GM18867 (cell line): ENCODE measurements around the gene PKNOX2.
A peak's percentile ranks its signal among the peaks of the same experiment; 100 is the strongest.

Source experiments
- ATAC-seq: cut with Tn5 transposase; IDR thresholded peaks from one replicate; pipeline ENCODE4 v1.9.1; 2021; ENCODE audit warnings: mild to moderate bottlenecking, moderate library complexity; ENCODE audit not compliant: unreplicated experiment

Gene PKNOX2

DNA sequence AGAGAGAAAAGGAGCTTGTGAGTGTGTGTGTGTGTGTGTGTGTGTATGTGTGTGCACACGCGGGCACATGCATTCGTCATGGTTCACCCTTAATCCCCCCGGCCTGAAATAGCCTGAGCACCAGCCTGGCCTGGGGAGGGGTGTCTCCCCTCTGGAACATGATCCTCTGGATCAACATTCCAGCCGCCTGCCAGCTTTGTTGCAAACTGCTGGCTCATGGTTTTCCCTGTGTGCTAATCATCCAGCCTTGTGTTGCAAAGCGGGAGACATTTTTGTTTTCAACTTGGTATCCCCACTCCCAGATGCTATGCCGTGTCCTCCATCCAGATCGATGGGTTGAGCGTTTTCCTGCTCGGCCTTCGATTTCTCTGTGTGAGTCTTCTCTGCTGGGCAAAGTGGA, 237.2 kb downstream of the PKNOX2 start:
- no peak for ATAC-seq

DNA sequence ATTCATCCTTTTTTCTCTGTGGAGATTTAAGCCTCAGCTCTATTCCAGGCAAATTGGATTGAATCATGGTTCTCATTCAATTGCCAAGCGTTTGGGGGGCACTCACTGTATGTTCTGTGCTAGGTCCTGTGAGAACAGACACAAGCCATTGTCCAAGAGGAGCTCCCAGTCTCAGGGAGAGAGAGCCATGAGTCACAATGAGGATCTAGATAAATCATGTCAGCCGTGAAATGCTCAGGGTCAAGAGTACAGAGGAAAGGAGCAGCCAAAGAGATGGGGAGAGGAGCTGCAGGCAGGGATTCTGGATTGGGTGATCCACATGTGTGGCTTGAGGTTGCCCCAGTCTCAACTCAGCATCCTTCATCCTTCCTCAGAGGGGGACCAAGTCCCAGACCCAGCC, 237.9 kb downstream of the PKNOX2 start:
- no peak for ATAC-seq

DNA sequence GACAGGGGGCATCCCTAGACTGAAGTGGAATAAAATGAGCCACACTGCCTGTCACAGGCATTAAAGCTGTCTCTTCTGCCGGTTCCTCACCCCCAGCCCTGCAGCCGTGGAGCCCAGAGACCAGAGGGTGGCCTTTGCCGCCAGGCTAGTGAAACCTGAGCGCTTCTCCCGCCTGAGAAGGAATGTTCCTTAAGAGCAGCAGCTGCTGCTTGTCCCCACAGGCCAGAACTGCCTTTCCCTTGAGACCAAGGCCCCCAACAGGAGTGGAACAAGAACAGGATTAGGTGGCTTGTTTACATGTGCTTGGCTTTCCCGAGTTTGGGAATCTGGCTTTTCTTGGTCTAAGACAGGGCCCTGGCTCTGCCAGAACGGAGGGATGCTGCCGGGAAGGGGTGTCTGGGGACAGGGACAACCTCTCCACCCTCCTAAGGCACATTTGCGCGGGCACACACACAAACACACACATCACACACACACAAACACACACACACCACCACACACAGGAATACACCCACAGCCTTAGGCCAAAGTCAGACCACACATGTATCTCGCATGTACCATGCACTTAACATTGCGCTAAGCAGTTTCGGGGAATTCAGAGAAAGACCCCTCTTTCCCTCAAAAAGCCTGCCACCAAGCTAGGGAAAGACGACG, 239.7 kb downstream of the PKNOX2 start:
- ATAC-seq: no peak

DNA sequence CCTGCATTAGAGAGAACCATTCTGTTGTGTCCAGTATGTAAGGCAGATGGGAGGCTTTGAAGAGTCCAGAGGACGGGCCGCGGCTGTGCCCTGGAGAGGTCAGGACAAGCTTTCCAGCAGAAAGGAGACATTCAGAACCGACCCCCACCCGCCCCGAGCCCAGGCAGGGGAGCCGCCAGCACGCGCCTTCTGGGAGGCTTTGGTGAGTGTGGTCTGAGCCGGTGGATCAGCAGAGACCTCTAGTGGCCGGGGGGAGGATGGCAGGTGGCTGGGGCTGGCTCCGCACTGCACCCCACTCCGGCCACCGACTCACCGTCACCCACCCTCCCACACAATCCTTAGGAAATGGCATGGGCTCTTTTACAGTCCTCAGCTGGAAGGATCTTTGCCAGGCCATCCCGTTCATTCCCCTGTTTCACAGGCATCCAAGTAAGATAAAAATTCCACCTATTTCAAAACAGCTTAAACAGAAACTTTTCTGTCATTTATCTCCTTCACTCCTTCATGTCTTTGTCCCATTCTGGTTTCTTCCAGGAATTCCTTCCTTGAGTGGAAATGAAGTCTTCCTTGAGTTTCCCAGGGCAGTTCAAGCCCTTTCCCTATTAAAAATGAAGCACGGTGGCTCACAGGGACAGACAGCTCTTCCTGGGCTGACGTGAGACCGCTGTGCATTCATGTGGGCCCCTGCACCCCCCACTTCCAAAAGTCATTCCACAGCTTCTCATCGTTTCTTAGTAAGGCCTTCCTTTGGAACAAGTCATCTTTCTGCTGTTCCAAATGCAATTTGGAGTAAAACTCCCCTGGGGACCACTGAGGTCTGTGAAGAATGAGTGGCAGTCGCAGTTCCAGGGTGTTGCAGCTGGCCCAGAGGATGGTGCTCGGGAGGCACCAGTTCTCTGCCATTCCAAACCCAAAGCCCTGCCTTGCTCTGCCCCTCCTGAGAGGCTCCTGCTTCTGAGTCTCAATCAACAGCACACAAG, 240.6 kb downstream of the PKNOX2 start:
- ATAC-seq: peak; percentile 88

DNA sequence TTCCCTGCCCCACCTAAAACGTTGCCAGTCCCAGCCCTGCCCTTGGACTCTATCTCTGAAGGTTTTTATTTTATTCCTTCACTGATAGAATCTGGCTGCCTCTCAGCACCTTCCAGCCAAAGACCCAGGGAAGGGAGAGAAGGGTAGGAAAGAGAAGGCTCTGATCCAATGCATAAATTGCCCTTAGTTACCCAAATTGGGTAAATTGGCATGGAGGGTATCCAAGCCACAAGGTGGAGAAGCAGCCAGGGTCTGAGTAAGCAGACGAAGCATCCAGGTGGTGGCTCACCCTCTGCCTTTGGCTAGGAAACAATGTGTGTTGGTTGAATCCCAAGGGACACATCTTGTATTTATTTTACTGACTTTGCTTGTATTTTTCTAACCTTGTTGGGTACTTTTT, 242.5 kb downstream of the PKNOX2 start:
- ATAC-seq: no peak

DNA sequence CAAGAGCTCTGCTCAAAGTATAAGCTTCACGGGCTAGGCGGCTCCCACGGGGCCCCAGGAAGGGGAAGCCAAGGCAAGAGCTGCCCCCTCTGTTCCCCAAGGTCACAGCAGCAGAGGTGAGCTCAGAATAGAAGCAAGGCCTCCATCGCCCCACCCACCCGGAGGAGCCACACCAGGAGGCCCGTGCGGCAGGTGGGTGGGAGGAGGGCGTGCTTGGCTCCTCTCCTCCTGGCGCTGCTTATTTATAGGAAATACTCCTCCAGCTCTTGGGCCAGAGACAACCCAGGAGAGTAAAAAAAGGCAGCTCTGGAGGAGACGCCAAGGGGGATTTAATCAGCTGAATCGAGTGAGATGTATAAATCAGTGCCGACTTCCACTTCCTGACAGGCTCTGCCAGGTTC, 243.8 kb downstream of the PKNOX2 start:
- no peak for ATAC-seq

DNA sequence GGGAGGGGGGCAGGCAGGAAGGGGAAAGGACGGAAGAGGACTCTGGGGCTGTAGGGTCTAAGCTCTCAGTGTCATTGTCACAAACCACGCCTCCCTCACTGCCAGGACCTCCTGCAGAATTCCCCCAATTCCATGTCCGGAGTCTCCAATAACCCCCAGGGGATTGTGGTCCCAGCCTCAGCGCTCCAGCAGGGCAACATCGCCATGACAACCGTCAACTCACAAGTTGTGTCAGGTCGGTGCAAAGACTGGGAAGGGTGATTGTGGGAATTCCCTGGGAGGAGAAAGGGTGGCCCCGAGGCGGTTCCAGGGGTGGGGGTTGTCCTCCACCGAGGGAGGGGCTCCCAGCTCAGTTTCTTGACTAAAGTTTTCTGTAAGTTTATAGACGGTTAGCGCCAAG, 245.5 kb downstream of the PKNOX2 start:
- no peak for ATAC-seq

DNA sequence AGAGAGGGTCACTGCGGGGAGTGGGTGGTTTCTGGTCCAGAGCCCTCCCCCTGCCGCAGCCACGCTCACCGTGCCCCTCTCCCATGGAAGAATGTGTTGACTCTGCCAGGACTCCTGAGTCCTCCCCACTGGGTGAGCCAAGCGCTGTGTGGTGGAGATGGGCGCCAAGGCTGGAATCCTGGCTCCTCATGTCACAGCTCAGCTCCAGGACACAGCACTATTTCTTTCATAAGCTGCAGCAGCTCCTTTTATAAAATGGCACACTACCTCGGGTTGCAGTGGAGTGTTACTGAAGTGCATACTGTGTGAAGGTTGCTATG, 247.6 kb downstream of the PKNOX2 start:
- ATAC-seq: no peak

DNA sequence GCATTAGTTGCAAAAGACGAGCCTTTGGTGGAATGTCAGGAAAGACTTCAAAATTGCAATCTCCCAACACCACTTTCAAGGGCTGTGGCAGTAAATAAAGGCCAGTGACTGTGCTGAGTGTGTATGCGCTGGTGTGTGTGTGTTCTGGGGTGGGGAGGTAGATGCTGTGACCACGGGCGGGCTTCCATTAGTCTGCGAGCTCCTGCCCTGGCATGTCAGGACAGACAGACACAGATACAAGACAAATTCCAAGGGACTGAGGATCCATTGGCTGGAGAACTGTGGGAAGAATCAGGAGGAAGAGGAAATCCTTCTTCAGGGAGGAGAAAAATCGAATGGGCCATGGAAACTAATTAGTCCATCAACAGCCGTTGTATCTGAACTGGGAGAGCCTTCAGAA, 248.0 kb downstream of the PKNOX2 start:
- ATAC-seq: no peak

DNA sequence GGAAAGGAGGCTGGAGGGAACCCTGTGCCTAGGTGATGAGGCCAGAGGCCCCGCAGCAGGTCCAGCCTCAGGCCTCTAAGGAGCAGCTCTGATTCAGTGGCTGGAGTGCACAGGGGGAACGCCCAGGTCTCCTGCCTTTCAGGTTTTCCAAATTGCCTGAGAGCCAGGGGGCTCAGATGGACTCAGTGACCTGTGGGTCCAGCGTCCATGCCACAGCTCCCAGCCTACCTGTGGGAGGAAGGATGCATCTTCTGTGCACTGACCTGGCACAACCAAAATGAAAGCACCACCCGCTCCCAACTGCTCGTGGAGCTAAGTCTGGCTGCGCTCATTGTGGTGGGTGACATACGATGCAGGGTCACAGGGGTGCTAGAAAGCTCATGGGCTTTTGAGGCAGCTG, 248.7 kb downstream of the PKNOX2 start:
- no peak for ATAC-seq

DNA sequence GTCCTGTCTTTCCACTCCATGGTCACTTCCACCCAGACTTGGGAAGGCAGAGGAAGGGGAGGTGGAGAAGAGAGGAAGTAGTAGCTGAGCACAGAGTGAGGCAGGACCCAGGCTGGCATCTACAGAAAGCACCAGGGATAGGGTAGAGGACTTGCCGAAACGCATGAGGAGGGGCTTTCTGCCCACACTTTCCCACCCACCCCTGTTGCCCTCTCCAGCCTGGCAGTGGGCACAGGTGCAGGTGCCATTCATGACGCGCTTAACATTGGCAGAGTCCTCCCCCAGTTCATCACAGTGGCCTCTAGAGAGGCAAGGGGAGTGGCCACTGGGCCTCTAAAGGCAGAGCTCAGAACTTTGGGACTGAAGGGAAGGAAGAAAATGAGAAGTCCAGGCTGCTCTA, 249.6 kb downstream of the PKNOX2 start:
- ATAC-seq: no peak

DNA sequence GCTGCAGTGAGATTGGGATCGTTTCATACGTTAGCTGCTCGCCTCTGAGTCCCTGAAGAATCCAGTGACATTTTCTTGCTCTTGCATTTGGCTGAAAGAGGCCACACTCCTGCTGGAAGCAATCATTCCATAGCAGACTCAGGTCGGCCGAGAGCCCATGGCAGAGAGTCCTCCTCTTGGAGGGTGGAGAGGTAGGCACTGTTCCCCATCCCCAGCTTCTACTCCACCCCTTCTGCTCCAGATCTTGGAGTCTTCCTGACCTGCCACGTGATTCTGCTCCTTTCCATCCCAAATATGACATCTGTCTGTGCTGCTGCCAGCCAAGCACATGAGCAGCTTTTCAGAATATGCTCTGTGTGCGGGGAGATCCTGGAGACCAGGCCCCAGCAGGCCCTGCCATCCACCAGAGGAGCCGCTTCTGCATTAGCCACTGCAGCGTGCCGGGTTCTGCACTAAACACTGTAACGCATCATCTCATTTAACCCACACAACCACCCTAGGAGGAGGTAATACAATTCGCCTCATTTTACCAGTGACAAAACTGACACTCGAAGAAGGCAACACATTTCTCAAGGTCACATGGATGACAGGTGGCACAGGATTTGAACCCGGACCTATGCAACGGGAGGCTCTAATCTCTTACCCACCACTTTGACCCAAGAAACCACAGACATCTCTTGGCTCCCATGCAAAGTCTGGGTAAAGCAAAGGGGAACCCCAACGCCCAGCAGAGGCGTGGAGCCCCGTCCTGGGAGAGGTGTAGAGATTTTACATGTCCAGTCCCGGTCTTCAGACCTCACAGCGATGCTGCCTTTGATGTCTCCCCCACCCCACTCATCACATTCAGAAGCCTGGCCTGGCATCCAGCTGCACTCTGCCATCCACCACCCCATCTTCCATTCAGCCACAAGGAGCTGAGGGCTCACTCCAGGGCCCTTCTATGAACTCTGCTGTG, 252.7 kb downstream of the PKNOX2 start:
- ATAC-seq: no peak

DNA sequence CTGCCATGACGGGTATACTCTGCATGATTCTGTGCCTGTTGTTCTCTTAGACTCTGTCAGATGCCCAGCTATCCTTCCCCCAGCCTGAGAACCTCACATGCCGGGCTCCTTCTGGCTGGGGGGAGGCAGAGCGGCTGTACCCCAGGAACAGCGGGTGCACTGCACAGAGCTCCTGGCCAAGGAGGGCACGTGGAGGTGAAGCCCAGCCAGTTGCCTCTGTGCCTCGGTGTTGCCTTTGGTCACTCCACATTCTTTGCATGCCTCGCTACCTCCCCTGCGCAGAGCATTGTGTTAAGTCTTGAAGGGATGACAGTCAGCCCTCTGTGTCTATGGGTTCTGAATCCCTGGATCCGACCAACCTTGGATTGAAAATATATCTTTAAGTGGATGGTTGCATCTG, 253.8 kb downstream of the PKNOX2 start:
- no peak for ATAC-seq

DNA sequence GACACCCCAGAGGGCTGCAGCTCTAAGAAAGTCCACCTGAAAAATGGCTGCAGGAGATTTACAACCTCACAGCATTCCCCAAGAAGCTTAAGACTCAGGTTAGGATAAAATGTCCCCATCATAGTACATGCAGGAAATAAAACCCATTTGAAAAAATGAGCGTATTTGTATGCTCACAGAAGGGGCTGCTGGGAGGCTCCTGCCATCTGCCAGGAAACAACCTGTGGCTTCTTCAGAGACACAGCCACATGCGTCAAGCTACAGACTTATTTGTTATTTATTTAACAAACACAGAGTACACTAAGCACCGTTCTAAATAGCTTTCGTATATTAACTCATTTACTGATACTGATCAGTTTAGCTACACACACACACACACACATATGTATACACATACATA, 258.1 kb downstream of the PKNOX2 start:
- no peak for ATAC-seq

DNA sequence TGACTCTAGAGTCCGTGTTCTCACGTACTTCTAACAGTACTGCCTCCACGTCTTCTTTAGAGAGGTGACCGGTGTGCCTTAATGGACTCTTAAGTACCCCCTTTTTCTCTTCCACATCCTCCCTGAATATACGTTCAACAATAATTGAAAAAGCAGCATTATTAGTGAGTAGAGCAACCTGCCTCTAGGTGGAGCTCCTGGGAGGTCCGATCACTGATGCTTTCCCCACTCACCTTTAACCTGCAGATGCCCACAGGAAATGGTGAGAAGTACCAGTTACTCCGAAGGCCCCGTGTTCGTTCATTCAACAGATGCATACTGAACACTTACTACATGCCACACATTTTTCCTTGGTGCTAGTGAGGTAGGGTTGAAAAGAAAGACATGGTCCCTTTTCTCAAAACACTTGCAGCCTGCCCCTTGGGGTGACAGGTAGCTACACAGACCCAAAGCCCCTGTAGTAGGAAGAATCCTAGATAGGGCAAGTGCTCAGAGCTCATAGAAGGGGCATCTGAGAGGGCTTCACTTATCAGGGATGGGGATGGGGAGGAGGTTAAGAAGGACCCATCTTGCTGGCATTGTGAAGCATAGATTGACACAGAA, 258.8 kb downstream of the PKNOX2 start:
- ATAC-seq: no peak

DNA sequence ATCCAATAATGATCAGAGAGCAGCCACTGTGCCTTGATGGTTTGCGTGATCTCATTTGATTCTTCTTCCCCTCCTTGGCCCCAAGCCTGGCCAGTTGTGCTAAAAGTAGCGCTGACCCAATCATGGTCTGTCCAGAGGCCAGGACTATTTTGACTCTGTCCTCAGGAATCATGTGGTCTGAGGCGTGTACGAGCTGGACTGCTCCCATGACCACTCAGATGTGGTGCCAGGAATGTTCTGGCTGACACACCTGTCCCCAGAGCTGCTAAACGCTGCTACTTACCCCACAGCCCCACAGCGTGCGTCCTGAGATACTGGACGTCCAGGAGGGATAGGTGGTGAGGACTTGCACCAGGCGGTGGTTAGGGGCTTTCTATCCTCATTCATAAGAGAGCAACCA, 261.1 kb downstream of the PKNOX2 start:
- no peak for ATAC-seq

DNA sequence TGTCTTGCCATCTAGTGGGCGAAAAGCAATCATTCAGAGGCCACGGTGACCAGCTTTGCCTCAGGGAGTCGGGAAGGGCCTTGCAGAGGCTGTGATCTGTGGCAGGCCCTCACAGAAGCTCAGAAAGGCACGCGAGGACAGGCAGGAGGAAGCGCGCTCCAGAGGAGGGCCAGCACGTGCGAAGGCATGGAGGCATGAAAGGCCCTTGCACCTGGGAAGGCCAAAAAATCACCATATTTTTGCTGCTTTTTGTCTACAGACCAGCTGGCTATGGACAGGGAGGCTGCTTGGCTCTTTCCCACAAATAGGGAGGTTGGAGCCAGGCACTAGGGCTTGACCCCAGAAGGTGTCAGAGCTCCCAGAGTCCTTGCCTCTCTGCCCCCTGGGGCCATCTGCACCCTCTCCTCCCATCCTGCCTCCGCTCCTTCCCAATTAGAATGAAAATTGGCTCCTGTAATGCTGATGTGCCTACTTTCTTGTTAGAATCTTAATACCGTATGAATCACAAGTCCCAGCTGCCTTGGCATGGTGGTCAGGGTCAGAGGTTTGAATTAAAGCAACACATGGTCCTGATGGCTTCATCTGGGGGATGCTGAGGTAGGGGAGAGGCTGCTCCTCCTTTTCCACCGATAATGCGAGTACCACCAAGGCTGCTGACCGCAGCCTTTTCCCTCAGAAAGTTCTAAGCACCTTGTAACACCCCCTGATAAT, 262.4 kb downstream of the PKNOX2 start:
- no peak for ATAC-seq

DNA sequence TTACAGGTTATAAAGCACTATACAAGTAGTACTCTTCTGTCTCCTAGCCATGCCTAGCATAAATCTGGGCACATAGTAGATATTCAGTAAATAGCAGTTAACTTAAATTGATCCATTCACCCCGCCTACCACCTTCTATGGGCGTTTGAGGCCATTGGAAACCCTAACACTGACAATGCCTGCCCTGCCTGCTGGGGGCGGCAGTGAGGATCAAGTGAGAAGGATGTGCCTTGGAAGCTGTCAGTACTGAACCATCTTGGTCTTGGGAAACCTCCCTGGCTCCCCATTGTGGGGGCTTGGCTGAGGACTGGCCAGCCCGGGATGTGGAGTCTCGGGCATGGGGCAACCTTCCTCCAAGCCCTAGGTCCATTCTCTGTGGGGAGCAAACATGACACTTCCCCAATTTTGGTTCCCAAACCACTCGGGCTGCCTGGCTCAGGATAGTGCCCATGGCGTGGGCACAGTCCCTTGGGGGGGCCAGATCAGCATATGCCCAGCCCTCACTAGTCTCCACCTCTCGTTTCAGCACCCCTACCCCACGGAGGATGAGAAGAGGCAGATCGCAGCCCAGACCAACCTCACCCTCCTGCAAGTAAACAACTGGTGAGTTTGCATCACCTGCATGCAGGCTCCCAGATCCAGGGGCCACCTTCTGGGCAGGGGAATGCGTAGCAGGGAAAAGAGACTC, 264.1 kb downstream of the PKNOX2 start:
- no peak for ATAC-seq

DNA sequence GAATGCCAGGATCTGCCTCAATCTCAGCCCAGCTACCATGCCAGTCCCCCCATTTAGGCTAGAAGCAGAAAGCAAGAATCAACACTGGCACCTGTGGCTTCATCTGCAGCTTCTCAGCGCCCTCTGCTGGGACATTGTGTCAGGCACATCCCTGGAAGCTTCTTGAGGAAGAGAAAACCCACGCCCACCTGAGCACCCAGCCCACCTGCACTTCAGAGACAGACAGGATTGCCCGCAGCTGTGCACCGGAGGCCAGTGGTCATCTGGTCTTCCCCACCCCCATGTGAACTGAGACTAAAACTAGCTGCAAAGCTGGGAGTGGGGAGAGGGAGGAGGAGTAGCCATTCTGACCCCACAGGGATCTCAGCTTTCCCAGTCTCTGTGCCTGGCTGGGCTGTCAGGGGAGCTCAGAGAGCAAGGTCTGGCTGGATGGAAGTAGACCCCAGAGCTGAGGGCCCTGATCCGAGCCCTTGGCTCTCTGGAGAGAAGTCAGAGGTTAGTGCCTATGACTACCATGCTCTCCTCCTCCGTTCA, 264.7 kb downstream of the PKNOX2 start:
- ATAC-seq: no peak
